Fibroblast of skin of right biceps (primary cell): Measurements from ENCODE around the gene STPG1.
"Not testable (repeated sequence)": the region's sequence is repeated elsewhere in the genome, so short reads cannot be mapped to it uniquely, and the experiment has no call there.

Experiments used
- DNase-seq: peaks from one replicate; pipeline ENCODE4 v3.0.0-alpha.2; 2013

STPG1 gene, protein sequence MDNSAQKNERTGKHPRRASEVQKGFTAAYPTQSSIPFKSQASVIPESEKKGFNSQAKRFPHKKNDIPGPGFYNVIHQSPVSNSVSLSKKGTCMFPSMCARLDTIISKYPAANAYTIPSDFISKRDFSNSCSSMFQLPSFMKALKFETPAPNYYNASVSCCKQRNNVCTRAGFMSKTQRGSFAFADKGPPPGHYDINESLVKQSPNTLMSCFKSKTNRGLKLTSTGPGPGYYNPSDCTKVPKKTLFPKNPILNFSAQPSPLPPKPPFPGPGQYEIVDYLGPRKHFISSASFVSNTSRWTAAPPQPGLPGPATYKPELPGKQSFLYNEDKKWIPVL

DNA sequence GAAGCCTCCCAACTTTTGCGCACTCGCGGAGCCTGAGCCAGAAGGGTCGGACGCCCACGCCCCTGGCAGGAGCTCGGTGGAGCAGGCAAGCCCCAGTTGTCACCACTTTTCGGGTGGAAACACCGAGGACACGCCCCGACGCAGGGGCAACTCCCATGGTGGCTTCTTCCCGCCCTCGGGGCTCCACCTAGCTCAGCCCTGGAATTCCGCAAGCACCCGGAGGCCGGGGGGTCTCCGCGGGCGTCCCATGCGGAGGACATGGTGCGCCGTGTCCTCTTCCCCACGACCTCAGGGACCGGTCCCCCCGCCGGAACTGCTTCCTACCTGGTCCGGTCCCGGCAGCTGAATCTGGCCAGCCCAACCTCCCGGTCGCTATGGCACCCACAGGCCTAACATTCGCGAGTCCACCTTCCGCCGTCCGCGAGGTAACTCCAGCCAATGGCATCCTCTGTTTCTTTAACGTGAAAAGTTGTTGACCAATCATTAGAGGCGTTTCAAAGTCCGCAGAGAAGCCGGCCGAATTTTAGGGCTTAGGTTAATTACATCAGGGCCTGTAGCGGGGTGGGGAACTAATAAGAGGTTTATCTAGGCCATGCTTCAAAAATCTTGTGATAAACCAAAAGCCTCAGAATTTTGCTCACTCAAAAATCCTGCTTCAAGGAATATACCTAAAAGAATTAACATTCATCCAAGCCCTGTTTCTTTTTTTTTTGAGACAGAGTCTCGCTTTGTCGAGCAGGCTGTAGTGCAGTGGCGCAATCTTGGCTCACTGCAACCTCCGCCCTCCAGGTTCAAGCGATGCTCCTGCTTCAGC, at the start of gene STPG1:
Gene STPG1, minus strand, starts transcription at position 433 of the 814 bp plus-strand sequence. CDS start 12,394 bp downstream, outside the sequence.
- DNase-seq: peak; percentile 81

DNA sequence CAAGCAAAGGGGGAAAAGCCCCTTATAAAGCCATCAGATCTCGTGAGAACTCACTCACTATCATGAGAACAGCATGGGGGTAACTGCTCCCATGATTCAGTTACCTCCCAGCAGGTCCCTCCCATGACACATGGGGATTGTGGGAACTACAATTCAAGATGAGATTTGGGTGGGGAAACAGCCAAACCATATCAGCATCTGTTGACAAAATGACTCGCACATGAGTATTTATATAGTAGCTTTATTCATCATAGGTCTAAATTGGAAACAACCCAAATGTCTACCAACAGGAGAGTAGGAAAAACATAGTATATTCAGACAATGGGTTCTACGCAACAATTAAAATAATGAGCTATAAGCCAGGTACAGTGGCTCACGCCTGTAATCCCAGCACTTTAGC, 48.5 kb upstream of the STPG1 start:
- DNase-seq: peak; percentile 79

DNA sequence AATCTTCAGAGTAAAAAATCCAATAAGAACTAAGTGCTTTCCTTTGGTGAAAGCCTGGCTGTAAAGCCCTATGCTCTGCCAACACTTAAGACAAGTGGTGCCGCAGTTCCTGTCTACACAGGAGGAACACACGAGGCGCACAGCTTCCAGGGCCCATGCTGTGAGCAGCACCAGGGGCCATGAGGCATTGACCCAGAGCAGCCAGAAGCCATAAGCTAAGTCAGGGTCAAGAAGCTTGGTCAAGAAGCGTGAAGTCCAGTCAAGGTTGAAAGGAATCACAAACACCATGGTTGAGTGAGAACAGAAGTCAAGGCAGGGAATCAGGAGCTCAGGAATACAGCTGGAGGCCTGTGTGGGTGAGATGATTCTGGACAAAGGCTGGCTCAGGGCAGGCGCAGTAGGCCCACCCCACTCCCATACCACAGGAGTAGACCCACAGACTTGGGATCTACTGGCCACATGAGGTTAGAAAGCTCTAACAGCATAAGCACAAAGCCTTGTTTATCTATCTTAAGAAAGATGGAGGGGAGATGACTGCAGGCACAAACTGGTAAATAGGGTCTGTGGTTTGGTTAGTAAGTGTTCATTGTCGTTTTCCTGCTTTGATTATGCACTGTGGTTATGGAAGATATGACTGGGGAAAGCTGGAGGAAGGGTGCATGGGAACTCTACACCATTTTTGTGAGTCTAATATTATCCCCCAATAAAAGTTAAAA, 46.1 kb upstream of the STPG1 start:
- no peak for DNase-seq

DNA sequence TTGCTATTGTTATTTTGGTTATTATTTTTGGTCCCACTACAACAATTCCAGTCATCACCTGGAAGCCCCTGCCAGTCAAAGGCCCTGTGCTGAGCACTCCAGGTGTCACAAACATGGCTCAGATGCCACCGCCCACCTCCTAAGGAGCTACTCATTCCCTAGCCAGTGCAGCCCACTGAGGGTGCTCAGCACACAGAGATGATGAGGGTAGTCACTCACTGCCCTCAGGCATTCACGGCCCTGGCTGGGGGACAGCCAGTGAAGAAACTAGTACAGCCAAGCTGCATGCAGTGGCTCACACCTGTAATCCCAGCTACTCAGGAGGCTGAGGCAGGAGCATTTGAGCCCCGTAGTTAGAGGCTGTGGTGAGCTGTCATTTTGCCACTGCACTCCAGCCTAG, 44.3 kb upstream of the STPG1 start:
- DNase-seq: no peak

DNA sequence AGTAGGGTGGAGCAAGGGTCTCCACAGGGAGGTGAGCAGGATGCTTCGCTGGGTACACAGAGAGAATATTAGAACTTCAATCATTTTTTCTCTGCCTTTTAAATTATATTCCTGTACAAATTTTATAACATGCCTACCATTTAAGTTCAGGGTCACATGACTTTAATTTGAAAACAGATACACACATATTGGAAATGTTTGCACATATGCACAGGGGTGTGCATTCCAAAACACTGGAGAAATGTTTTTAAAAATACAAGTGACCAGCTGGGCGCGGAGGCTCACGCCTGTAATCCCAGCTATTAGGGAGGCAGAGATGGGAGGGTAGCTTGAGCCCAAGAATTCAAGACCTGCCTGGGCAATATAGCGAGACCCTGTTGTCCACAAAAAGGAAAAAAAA, 41.7 kb upstream of the STPG1 start:
- DNase-seq: no peak

DNA sequence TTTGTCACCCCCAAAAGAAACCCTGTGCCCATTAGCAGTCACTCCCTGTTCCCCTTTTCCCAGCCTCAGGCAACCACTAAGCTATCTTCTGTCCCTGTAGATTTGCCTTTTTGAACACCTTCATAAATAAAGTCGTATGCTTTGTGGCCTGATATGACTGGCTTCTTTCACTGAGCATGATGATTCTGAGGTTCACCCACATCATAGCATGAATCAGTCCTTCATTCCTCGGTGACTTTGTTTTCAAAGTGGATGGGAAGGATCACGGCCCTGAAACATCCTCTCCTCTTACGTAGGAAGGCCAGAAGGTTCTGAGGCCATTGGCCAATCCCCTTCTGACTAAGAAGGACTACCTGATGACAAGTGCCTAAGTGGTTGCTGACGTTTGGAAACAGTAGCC, 41.1 kb upstream of the STPG1 start:
- DNase-seq: no peak

DNA sequence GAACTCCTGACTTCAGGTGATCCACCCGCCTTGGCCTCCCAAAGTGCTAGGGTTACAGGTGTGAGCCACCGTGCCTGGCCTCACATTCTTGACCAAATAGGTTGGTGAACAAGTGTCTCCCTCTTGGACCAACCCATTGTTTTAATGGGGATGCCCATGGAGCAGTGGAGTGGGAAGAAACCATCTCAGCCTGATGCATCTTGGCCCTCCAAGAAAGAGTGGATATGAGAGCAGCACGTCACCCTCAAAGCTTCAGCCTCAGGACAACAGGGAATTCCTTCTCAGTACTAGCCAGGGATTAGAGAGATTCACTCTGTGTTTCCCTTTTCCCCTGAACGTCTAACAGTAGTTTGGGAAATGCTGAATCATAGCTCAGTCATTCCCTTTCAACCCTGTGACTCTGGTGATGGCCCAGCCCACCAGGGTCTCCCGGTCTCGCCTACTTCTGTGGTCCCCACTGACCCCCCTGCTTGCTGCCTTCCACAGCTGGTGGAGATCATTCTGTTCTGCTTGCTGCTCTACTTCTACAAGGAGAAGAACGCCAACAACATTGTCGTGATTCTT, 39.4 kb upstream of the STPG1 start:
- DNase-seq: peak; percentile 22

DNA sequence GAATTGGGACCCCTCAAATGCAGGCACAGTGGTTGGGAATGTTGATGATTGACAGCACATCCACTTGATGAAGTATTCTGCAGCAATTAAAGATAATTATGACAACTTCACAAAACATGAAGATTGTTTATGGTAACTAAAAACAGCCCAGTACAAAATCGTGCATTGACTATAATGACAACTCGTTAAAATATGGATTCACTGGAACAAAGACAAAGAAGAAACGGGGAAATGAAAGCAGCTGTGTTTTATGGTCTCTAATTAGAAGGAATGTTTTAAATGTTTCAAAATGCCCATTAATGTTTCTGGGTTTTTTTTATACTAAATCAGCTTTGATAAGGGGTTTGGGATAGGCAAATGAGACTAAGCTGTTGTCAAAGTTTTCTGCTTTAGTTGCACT, 38.2 kb upstream of the STPG1 start:
- DNase-seq: no peak

DNA sequence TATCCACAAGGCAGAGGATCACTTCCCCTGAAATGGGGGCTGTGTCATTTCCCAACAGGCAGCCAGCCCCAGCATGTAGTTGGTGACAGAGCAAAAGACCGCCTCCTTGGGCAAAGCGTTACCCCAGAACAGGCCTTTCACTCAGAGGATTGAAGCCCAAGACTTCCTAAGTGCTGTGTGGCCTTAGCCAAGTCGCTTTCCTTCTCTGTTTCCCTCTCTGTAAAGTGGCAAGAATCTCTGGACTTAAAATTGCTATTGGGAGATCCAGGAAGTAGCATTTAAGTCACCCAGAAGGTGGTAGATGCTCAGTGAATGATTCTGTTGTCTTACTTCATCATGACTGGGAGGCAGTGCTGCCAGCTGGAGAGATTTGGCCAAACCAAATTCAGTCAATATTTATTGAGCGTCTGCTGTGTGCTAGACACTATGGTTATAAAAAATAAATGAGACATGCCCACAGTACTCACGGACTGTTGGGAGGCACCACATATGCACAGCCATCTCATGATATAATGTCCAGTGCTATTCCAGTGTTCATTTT, 37.3 kb upstream of the STPG1 start:
- DNase-seq: no peak

DNA sequence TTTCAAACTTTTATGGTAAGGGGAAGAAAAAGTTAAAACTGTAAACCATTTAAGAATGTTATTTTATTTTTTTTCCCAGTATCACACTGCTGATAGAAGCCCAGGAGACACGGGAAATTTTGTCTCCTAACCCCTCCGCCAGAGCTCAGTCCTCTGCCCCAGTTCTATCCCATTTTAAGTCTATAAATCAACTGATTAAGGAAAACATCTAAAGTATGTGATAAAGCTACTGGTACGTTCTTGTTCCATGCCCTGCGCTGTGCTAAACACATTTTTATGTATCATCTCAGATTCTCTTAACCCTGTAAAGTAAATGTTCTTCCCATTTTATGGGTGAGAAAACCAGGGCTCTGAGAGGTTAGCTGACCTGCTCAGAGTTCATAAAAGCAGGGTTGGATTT, 36.7 kb upstream of the STPG1 start:
- no peak for DNase-seq

DNA sequence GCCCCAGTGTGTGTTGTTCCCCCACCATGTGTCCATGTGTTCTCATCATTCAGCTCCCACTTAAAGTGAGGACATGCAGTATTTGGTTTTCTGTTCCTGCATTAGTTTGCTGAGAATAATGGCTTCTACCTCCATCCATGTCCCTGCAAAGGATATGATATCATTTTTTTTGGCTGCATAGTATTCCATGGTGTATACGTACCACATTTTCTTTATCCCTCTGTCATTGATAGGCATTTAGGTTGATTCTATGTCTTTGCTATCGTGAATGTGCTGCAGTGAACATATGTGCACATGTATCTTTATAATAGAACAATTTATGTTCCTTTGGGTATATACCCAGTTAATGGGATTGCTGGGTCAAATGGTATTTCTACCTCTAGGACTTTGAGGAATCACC, 32.9 kb upstream of the STPG1 start:
- DNase-seq: not testable (repeated sequence)

DNA sequence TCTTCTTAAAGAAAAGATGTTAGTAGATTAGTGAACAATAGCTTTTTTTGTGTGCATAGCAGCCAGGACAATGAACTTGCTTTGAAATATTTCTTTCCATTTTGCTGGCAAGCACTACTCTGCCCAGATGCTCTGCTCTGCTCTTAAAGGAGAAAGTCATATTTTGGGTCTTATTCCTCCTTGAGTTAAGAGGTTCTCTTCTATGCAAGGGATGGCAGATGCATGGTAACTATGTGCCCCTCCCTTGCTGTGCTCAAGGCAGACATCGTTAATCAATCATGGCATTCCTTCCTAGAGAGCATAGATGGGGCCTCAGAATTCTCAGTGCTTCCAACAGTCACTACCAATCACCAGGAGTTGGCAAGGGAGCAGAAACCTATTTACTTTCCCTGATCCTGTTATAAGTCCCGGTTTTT, 29.7 kb upstream of the STPG1 start:
- no peak for DNase-seq

DNA sequence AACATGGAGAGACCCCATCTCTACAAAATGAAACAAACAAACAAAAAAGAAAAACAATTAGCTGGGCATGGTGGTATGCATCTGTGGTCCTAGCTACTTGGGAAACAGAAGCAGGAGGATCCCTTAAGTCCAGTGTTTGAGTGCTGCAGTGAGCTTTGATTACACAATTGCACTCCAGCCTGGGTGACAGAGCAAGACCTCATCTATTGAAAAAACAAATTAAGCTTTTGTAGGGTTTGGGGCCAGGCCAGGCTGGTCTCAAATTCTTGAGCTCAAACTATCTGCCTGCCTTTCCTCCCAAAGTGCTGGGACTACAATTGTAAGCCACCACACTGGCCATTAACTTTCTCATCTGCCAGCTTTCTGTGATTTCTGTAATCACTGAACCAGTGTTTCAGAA, 29.2 kb upstream of the STPG1 start:
- DNase-seq: no peak

DNA sequence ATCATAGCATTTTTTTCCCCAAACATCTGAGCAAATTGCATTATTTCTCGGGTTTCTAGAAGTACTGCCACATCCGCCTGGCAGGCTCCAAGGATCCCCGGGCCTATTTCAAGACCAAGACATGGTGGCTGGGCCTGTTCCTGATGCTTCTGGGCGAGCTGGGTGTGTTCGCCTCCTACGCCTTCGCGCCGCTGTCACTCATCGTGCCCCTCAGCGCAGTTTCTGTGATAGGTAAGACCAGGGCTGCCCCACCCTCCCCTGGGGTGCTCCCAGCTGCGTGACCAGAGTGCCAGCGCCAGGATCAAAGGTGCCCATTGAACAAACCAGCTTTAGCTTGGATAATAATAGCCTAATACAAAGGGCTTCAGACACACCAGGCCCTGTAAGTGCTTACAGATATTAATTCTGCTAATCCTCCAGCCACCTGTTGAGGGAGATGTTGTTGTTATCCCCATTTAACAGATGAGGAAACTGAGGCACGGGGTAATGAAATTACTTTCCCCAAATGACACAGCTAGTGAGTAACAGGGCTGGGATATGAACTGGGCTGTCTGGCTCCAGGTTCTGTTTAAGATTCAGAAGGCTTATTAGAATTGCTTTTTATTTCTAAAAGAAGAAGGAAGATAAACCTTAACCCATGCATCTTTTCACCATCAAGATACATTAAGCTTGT, 28.6 kb upstream of the STPG1 start:
- no peak for DNase-seq

DNA sequence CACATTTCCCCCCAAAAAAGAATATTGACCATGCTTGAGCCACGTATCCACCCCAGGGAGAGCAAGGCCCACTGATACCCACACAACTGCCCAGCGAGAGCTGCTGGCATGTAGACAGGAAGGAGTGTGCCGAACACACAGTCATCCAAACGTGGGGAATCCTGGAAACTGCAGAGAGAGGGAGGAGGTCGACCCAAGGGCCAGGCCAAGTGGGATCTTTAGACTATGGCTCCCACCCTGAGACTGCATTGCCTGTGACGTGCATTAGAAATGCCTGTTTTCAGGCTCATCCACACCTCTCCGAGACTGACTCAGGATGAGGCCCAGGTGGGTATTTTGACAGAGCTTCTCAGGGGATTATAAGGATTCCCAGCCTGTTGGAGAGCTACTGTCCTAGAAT, 27.9 kb upstream of the STPG1 start:
- no peak for DNase-seq

DNA sequence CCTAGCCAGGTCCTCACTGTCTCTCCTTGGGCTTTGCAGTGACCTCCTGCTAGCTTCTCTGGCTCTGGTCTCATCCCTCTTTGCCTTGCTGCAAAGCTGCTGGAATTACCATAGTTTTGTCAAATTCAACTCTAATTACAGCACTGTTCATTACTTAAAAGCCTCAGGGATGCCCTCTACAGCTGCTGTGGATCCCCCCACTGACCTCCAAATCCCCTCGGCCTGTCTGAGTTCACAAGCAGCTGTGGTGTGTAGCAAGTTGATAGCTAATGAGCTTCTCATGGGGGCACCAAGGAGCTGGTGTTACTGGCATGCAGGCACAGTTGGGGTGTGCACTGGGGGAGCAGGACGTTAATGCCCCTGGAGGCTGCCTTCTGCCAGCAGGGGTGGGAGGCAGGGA, 26.9 kb upstream of the STPG1 start:
- no peak for DNase-seq

DNA sequence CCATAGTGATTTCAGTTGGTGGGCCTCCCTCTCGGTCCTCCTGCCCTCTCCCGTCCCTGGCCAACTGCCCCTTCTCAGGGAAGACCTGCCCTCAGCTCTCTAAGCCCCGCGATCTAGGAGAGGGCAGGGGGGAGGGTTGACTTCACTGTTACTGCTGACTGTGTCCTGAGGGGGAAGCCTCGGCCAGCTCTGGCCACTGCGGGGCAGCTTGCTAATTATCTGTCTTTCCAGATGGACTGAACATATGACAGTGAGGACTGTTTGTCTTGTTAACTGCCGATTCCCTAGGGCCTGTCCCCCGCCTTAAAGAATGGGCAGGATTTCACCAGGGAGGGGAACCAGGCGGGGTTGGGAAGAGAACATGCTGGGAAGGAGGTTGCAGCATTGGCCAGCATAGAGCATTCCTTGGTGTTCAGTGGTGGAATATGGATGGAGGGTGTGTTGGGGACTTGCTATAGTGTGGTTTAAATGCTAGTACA, 24.9 kb upstream of the STPG1 start:
- DNase-seq: peak; percentile 25

DNA sequence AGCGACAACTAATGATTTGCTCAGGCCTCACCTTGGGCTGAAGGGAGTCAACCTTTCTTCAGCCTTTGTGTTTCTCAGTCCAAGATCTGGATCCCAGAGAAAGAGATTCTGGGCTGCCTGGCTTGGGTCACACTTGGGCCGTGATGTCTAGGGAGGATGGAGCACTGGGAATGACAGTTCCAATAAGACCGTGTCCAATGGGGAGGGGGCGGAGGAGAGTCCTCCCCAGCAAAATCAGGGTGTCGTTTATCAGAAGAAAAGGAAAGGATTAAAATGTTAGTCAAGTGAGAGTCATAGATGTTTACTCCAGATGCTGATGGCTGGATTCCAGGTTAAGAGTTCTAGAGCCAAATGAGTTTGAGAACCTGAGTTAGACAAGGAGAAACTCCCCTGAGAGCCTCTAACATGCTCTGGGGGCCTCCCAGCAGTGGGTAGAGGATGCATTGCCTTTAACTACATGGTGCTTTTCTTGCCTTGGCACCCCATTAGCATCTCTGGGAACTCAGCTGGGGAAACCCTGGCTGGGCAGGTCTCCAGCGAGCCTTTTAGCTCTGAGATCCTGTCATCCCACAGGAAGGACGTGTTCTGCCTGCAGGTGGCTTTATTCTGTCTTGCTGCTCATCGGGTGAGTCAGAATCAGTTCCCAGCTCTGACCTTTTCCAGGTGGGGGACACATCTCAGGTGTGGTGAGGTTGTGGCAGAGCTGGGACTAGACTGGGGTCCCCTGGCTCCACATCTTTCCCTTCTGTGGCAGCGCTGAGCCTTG, 24.2 kb upstream of the STPG1 start:
- DNase-seq: peak; percentile 15

DNA sequence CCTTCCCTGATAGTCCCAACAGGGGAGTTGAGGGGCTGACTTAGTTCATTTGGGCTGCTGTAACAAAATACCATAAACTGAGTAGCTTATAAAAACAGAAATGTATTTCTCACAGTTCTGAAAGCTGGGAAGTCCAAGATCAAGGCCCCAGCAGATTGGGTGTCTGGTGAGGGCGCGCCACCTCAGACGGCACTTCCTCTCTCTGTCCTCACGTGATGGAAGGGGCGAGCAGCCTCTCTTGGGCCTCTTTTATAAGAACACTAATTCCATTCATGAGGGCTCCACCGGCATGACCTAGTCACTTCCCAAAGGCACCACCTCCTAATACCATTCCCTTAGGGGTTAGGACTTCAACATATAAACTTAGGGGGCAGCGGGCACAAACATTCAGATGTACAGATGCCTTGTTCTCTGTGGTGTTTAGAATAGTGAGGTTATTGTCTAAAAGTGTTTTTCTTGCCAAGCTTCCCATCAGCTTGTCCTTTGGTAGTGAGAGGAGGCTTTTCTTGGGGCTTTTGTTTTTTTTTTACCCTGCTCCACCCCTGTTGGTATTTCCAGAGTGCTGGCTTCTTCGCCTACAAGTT, 22.3 kb upstream of the STPG1 start:
- no peak for DNase-seq

DNA sequence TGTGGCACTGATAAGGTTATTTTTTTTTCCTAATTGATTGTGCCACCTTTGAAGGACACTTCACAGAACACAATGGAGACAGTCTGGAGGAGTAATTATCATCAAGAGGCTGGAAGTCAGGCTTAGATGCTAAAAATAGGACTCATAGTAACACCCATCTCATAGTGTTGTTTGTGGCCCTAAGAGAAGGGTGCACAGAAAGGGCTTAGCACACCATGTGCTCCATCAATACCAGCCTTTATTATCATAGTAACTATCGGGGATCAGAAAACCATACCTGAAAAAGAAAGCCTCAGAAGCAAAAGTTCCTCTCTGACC, 13.9 kb upstream of the STPG1 start:
- DNase-seq: no peak
